Neuronal stem cell (in vitro differentiated cells): ENCODE measurements around the gene CYP27B1.
A peak's percentile ranks its signal among the peaks of the same experiment; 100 is the strongest.

Experiments used
- DNase-seq: peaks from one replicate; pipeline ENCODE4 v3.0.0-alpha.2; 2013; ENCODE audit warnings: low spot score
- H2AFZ ChIP-seq: one replicate; pipeline ENCODE4 v1.6.1; 2013; ENCODE audit warnings: mild to moderate bottlenecking, low read length, inconsistent platforms
- H2AK5ac ChIP-seq: 2 replicates; pipeline ENCODE4 v1.6.1; 2013; ENCODE audit warnings: low read depth, mild to moderate bottlenecking, inconsistent platforms, low read length, moderate library complexity, mixed read lengths
- H2BK120ac ChIP-seq: 2 replicates; pipeline ENCODE4 v1.6.1; 2013; ENCODE audit warnings: low read depth, mild to moderate bottlenecking, inconsistent platforms, low read length, moderate library complexity, mixed read lengths
- H2BK12ac ChIP-seq: one replicate; pipeline ENCODE4 v1.6.1; 2013; ENCODE audit warnings: low read length, inconsistent platforms
- H2BK15ac ChIP-seq: 2 replicates; pipeline ENCODE4 v1.6.1; 2013; ENCODE audit warnings: mild to moderate bottlenecking, low read length, inconsistent platforms, mixed read lengths
- H2BK5ac ChIP-seq: one replicate; pipeline ENCODE4 v1.6.1; 2013; ENCODE audit warnings: inconsistent platforms, mild to moderate bottlenecking, low read length, moderate library complexity
- H3K14ac ChIP-seq: one replicate; pipeline ENCODE4 v1.6.1; 2013; ENCODE audit warnings: low read length, inconsistent platforms
- H3K18ac ChIP-seq: 2 replicates; pipeline ENCODE4 v1.6.1; 2013; ENCODE audit warnings: low read length, inconsistent platforms
- H3K23ac ChIP-seq: 2 replicates; pipeline ENCODE4 v1.6.1; 2013; ENCODE audit warnings: low read depth, mild to moderate bottlenecking, mixed read lengths, low read length, inconsistent platforms; ENCODE audit not compliant: poor library complexity
- H3K27ac ChIP-seq: replicated peaks from 3 replicates; pipeline ENCODE4 v1.5.1; 2013; ENCODE audit warnings: low read length, inconsistent platforms
- H3K27me3 ChIP-seq, 3 experiments: 2 replicates each; pipeline ENCODE4 v1.6.1; 2013; ENCODE audit warnings: low read length in 3 of 3, mild to moderate bottlenecking in 2 of 3, inconsistent platforms in 1 of 3, low read depth in 1 of 3, mixed read lengths in 1 of 3, moderate library complexity in 1 of 3; ENCODE audit not compliant: control insufficient read depth in 3 of 3, insufficient read depth in 3 of 3
- H3K36me3 ChIP-seq, 2 donors: replicated peaks in 1 of 2; 2 replicates each; pipeline ENCODE4 v1.6.1; 2013; ENCODE audit warnings: low read length in 2 of 2; ENCODE audit not compliant: control insufficient read depth in 2 of 2, insufficient read depth in 2 of 2
- H3K4ac ChIP-seq: 2 replicates; pipeline ENCODE4 v1.6.1; 2013; ENCODE audit warnings: inconsistent platforms, mild to moderate bottlenecking, low read length, moderate library complexity
- H3K4me1 ChIP-seq, 2 donors: 1 replicate in 1 of 2; 2 replicates in 1 of 2; pipeline ENCODE4 v1.6.1; 2013; ENCODE audit warnings: low read length in 2 of 2, low read depth in 1 of 2; ENCODE audit not compliant: control insufficient read depth in 2 of 2, insufficient read depth in 1 of 2
- H3K4me2 ChIP-seq: one replicate; pipeline ENCODE4 v1.6.1; 2013; ENCODE audit warnings: mild to moderate bottlenecking, low read length, inconsistent platforms; ENCODE audit not compliant: insufficient read depth, poor library complexity, severe bottlenecking
- H3K4me3 ChIP-seq, 2 donors: 2 replicates each; pipeline ENCODE4 v1.5.1; 2013; ENCODE audit warnings: low read length in 2 of 2, mild to moderate bottlenecking in 2 of 2, inconsistent platforms in 1 of 2, moderate library complexity in 1 of 2
- H3K79me1 ChIP-seq: one replicate; pipeline ENCODE4 v1.6.1; 2013; ENCODE audit warnings: low read depth, mild to moderate bottlenecking, inconsistent platforms, low read length, moderate library complexity
- H3K9ac ChIP-seq: one replicate; pipeline ENCODE4 v1.6.1; 2013; ENCODE audit warnings: mild to moderate bottlenecking, low read depth, low read length, inconsistent platforms; ENCODE audit not compliant: poor library complexity
- H3K9me3 ChIP-seq, 2 donors: replicated peaks in 1 of 2; 2 replicates each; pipeline versions ENCODE3 to v1.6.1; 2013; ENCODE audit warnings: low read length in 2 of 2, mild to moderate bottlenecking in 2 of 2, inconsistent platforms in 1 of 2, low read depth in 1 of 2, mixed read lengths in 1 of 2, moderate library complexity in 1 of 2; ENCODE audit not compliant: control insufficient read depth in 2 of 2, insufficient read depth in 1 of 2
- H4K8ac ChIP-seq: one replicate; pipeline ENCODE4 v1.6.1; 2013; ENCODE audit warnings: low read depth, mild to moderate bottlenecking, inconsistent platforms, low read length, moderate library complexity
- H4K91ac ChIP-seq: one replicate; pipeline ENCODE4 v1.6.1; 2013; ENCODE audit warnings: low read length, low read depth, mild to moderate bottlenecking, inconsistent platforms; ENCODE audit not compliant: poor library complexity
- WGBS, 2 donors: extraction: QIAGEN DNeasy Blood & Tissue Kit; methylation state at CpG; one replicate each; pipeline ENCODE4 v1.1.7; 2013; ENCODE audit warnings: missing lambda C conversion rate in 2 of 2, mixed read lengths in 1 of 2; ENCODE audit not compliant: insufficient read length in 2 of 2, insufficient replicate concordance in 1 of 2; ENCODE audit errors: extremely low coverage in 2 of 2; 5-methylcytosine and 5-hydroxymethylcytosine counted together

Gene CYP27B1

DNA sequence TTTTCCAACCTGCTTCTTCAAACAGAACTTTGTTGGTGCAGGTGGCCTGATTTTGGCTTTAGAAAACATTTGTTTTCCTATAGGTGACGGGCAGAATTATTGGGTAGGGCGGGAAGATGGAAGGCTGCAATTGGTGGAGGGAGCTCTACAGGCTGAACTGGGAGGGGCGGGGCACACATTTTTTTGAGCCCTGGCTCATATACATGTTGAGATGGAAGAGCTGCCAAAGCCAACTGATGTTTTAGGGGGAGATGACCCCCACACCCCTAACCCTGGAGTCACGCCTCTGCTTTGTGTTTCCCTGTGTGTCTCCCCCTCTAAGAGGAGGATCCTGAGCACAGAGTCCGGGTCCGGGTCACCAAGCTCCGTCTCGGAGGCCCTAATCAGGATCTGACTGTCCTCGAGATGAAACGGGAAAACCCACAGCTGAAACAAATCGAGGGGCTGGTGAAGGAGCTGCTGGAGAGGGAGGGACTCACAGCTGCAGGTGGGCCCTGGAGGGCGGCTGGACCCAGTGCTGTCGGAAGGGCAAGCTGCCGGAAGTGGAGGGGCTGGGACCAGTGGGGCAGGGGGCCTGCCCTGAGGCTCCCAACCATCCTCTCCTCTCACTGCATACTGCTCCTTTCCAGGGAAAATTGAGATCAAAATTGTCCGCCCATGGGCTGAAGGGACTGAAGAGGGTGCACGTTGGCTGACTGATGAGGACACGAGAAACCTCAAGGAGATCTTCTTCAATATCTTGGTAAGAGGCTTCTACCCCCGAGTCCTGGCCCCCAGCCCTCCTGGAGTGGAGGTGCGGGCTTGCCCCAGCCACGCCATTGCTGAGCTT, 46.9 kb downstream of the CYP27B1 start:
- Histone ChIP-seq H4K91ac (no peak overlapping the region), H3K18ac (no peak overlapping the region), H2BK120ac (no peak overlapping the region), H4K8ac (no peak overlapping the region), H3K36me3 (peaks cover 22 to 67% of the 10 kb centered on the region in 2 donors), H3K4me3 (no peak overlapping the region), H3K9ac (no peak overlapping the region), H2BK12ac (no peak overlapping the region), H2BK15ac (no peak overlapping the region), H3K4me1 (no peaks in the 10 kb centered on the region), H3K4me2 (no peak overlapping the region), H3K9me3 (no peaks in the 10 kb centered on the region), H3K27me3 (peaks cover 0 to 12% (median 0%) of the 10 kb centered on the region in 3 experiments), H2AK5ac (no peak overlapping the region), H2AFZ (no peak overlapping the region), H3K27ac (no peak overlapping the region), H3K23ac (no peak overlapping the region), H3K4ac (no peak overlapping the region), H3K79me1 (no peaks in the 10 kb centered on the region), H2BK5ac (no peak overlapping the region), H3K14ac (no peak overlapping the region)
- no CpG with 5 or more reads among the region's 20 CpGs for WGBS, 2 donors
- no peak for DNase-seq

DNA sequence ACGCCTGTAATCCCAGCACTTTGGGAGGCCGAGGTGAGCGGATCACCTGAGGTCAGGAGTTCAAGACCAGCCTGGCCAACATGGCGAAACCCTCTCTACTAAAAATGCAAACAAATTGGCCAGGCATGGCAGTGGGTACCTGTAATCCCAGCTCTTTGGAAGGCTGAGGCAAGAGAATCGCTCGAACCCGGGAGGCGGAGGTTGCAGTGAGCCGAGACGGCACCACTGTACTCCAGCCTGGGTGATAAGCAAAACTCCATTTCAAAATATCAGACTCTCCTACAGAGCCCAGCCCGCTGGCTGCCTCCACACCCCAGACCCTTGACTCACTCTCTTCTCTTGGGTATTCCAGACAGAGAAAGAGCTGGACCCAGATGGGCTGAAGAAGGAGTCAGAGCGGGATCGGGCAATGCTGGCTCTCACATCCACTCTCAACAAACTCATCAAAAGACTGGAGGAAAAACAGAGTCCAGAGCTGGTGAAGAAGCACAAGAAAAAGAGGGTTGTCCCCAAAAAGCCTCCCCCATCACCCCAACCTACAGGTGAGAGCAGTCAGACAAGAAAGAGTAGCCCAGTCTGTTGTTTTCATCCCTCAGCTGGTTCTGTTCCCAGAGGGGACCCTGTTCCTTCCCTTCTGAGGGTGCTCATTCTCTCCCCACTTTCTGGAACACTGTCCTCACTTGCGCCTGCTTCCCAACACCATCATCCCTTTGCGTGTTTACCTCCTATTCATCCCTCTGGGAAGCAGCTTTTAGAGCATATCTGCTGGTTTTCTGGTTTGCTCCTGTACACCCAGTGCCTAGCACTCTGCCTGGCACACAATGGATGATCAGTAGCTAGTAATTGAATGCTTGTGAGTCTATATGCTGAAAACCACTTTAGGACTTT, 48.0 kb downstream of the CYP27B1 start:
- H3K36me3 ChIP-seq = peaks cover 22 to 74% of the 10 kb centered on the region in 2 donors
- no CpG with 5 or more reads among the region's 15 CpGs for WGBS, 2 donors

DNA sequence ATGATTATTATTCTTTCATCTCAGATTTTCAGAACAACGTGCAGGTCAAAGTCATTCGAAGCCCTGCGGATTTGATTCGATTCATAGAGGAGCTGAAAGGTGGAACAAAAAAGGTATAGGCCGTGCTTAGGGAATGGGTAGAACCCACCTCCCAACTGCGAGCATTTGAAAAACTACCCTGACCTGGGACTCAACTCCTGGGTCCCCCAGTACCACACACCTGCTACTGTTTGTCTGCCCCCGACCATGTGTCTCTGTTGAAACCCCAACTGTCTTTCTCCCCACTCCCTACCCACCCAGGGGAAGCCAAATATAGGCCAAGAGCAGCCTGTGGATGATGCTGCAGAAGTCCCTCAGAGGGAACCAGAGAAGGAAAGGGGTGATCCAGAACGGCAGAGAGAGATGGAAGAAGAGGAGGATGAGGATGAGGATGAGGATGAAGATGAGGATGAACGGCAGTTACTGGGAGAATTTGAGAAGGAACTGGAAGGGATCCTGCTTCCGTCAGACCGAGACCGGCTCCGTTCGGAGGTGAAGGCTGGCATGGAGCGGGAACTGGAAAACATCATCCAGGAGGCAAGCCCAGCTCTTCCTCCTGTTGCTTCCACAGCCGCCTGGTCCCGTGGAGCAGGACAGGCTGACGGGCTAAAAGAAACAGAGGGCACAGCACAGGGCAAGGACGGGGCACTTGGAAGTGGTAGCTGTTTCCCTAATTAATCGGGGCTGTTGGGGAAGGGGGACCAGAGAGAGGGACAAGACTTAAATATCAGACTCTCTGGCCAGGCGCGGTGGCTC, 48.8 kb downstream of the CYP27B1 start:
- no peak overlapping the region for H2BK120ac ChIP-seq
- H4K91ac ChIP-seq = no peak overlapping the region
- H3K27ac ChIP-seq = no peak overlapping the region
- no peak overlapping the region for H2BK5ac ChIP-seq
- WGBS, 2 donors = 100% methylated on average over 1 of the region's 22 CpGs; no CpG with 5 or more reads in 1 of the 2 donors
- no peak overlapping the region for H3K14ac ChIP-seq
- no peak overlapping the region for H2BK15ac ChIP-seq
- no peaks in the 10 kb centered on the region for H3K79me1 ChIP-seq
- no peaks in the 10 kb centered on the region for H3K9me3 ChIP-seq
- H3K36me3 ChIP-seq = peaks cover 22 to 74% of the 10 kb centered on the region in 2 donors
- H3K4ac ChIP-seq = no peak overlapping the region
- H3K4me2 ChIP-seq = no peak overlapping the region
- no peak overlapping the region for H3K9ac ChIP-seq
- H2BK12ac ChIP-seq = no peak overlapping the region
- H2AFZ ChIP-seq = no peak overlapping the region
- H3K18ac ChIP-seq = no peak overlapping the region
- no peaks in the 10 kb centered on the region for H3K4me1 ChIP-seq
- no peak overlapping the region for H3K23ac ChIP-seq
- H4K8ac ChIP-seq = no peak overlapping the region
- H2AK5ac ChIP-seq = no peak overlapping the region
- H3K27me3 ChIP-seq = no peaks in the 10 kb centered on the region
- H3K4me3 ChIP-seq = peak overlapping the region in 1 of 2 donors; percentile 10
- no peak for DNase-seq

More for the DNA sequence above, 48.0 kb downstream of the CYP27B1 start:
- H4K8ac ChIP-seq = no peak overlapping the region
- no peak overlapping the region for H2AFZ ChIP-seq
- no peaks in the 10 kb centered on the region for H3K4me1 ChIP-seq
- no peaks in the 10 kb centered on the region for H3K9me3 ChIP-seq
- H2AK5ac ChIP-seq = no peak overlapping the region
- no peaks in the 10 kb centered on the region for H3K79me1 ChIP-seq
- H2BK120ac ChIP-seq = no peak overlapping the region
- H3K4me2 ChIP-seq = no peak overlapping the region
- H3K18ac ChIP-seq = no peak overlapping the region
- H3K4ac ChIP-seq = no peak overlapping the region
- no peak overlapping the region for H3K4me3 ChIP-seq
- H2BK5ac ChIP-seq = no peak overlapping the region
- H3K23ac ChIP-seq = no peak overlapping the region
- H4K91ac ChIP-seq = no peak overlapping the region
- no peak overlapping the region for H3K9ac ChIP-seq
- DNase-seq = no peak
- peaks cover 0 to 2% (median 0%) of the 10 kb centered on the region in 3 experiments for H3K27me3 ChIP-seq
- H3K14ac ChIP-seq = no peak overlapping the region
- no peak overlapping the region for H2BK12ac ChIP-seq
- no peak overlapping the region for H2BK15ac ChIP-seq
- no peak overlapping the region for H3K27ac ChIP-seq
